Activated naive CD4-positive, alpha-beta T cell treated with anti-CD3 and anti-CD28 coated beads, Interleukin-2, amount 10 ng/mL, durations not matched to agents 7 days and 5 days (primary cell): ENCODE results near the gene JARID2.
A peak's percentile ranks its signal among the peaks of the same experiment; 100 is the strongest.

ENCODE experiments used
- CTCF ChIA-PET: fragments of 350-600 bp; sonication (Branson Sonifier 250); formaldehyde crosslinking; loops from one replicate; lab custom pipeline; 2021; ENCODE audit warnings: antibody characterized with exemption; lab: Charles Lee
- DNase-seq: peaks from one replicate; pipeline ENCODE4 v3.0.0-alpha.2; 2020
- H3K27ac Mint-ChIP-seq: one replicate; pipeline ENCODE4 v1.8.0; 2021; ENCODE audit warnings: mild to moderate bottlenecking, moderate library complexity, mixed read lengths
- H3K27me3 Mint-ChIP-seq: one replicate; pipeline ENCODE4 v1.8.0; 2021; ENCODE audit warnings: mild to moderate bottlenecking, mixed read lengths
- H3K36me3 Mint-ChIP-seq: one replicate; pipeline ENCODE4 v1.8.0; 2021; ENCODE audit warnings: mixed read lengths
- H3K4me1 Mint-ChIP-seq: one replicate; pipeline ENCODE4 v1.8.0; 2021; ENCODE audit warnings: mixed read lengths
- H3K4me3 Mint-ChIP-seq: one replicate; pipeline ENCODE4 v1.8.0; 2021; ENCODE audit warnings: mild to moderate bottlenecking, moderate library complexity, mixed read lengths
- H3K9me3 Mint-ChIP-seq: one replicate; pipeline ENCODE4 v1.8.0; 2021; ENCODE audit warnings: mixed read lengths

JARID2 gene

GRCh38 chr6:15423286-15423993 is 177.6 kb downstream of the JARID2 start:
- Mint-ChIP-seq H3K4me1 (peaks cover 78% of the 10 kb centered on the region), H3K4me3 (no peak overlapping the region), H3K9me3 (peaks cover 17% of the 10 kb centered on the region), H3K27ac (peak overlapping the region; percentile 56), H3K36me3 (peaks cover 65% of the 10 kb centered on the region), H3K27me3 (no peaks in the 10 kb centered on the region)
- CTCF ChIA-PET, result interaction anchor here (1.0 to 1.6 kb wide), 3 partner anchors 8 to 176 kb away, joined by 3 read pairs; no protein-coding TSS in a partner anchor
- no peak for DNase-seq

DNA sequence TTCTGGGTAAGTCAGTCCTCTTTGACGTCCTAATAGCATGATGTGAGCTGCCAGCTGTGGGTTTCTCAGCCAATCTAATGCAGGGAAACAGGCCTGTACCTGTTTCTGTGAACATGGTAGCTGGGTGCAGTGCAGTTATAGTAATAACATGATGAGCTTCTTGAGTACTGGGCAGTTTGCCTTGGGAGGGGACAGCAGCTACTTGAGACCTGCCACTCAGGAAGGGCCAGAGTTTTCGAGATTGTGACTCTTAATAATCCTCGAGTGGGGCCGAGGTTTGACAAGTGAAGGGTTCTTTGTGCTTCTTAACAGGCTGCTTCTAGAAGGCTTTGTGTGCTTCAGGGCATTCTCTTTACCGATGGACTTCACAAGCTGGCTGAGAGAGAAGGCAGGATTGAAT is 180.1 kb downstream of the JARID2 start:
- DNase-seq, result no peak
- Mint-ChIP-seq H3K4me1 (peaks cover 94% of the 10 kb centered on the region), H3K27me3 (no peaks in the 10 kb centered on the region), H3K36me3 (peaks cover 58% of the 10 kb centered on the region), H3K27ac (no peak overlapping the region), H3K4me3 (no peak overlapping the region), H3K9me3 (peaks cover 2% of the 10 kb centered on the region)
- CTCF ChIA-PET, result interaction anchor here (0.7 to 1.0 kb wide), 2 partner anchors 14 to 179 kb away, joined by 3 read pairs; no protein-coding TSS in a partner anchor

GRCh38 chr6:15426395-15426794 is 180.5 kb downstream of the JARID2 start:
- peaks cover 59% of the 10 kb centered on the region for H3K36me3 Mint-ChIP-seq
- H3K27ac Mint-ChIP-seq, result no peak overlapping the region
- CTCF ChIA-PET, result interaction anchor here (0.7 to 1.0 kb wide), 2 partner anchors 14 to 180 kb away, joined by 3 read pairs; no protein-coding TSS in a partner anchor
- no peak overlapping the region for H3K4me3 Mint-ChIP-seq
- H3K9me3 Mint-ChIP-seq, result no peaks in the 10 kb centered on the region
- DNase-seq, result no peak
- peaks cover 94% of the 10 kb centered on the region for H3K4me1 Mint-ChIP-seq
- H3K27me3 Mint-ChIP-seq, result no peaks in the 10 kb centered on the region

GRCh38 chr6:15426901-15427300 is 181.0 kb downstream of the JARID2 start:
- H3K27ac Mint-ChIP-seq, result no peak overlapping the region
- H3K27me3 Mint-ChIP-seq, result no peaks in the 10 kb centered on the region
- no peak overlapping the region for H3K4me3 Mint-ChIP-seq
- H3K9me3 Mint-ChIP-seq, result no peaks in the 10 kb centered on the region
- peaks cover 64% of the 10 kb centered on the region for H3K36me3 Mint-ChIP-seq
- CTCF ChIA-PET, result no interaction called here
- peaks cover 94% of the 10 kb centered on the region for H3K4me1 Mint-ChIP-seq
- DNase-seq, result no peak

DNA sequence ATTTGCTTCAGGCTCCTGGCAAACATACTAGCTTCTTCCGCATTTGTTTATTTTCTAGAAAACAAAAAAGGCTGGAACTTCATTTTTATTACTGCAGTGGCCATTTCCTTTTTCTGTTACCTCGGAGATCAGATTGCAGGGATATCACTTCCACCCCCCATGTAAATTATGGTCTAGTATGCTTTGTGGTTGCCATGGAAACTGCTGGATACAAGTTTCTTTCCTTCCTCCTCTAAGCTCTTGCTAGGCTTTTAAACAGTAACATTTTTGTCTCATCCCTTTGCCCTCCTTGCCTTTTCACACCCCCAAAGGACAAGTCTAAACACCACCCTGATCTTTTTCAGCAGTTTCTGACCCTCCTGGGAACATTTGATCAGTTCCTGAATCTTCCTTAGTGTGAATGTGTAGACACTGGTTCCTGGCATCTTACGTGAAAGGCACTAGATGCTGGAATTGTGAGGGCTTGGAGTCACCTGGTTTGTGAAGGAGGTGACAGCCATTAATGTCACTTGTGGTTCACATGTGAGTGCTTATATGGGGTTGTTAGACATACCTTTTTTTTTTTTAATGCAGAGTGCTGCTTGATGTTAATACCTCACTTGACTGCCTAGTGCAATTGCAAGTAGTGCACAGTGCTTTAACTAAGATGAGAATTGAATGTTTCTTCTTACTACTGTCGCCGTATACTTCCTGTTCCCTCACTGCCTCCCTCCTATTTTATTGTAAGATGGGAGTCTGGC is 181.6 kb downstream of the JARID2 start:
- CTCF ChIA-PET, result no interaction called here
- Mint-ChIP-seq H3K27ac (peak overlapping the region; percentile 71), H3K36me3 (peaks cover 69% of the 10 kb centered on the region), H3K27me3 (no peaks in the 10 kb centered on the region), H3K9me3 (no peaks in the 10 kb centered on the region), H3K4me3 (peak overlapping the region; percentile 9), H3K4me1 (peaks cover 94% of the 10 kb centered on the region)
- DNase-seq, result no peak

DNA sequence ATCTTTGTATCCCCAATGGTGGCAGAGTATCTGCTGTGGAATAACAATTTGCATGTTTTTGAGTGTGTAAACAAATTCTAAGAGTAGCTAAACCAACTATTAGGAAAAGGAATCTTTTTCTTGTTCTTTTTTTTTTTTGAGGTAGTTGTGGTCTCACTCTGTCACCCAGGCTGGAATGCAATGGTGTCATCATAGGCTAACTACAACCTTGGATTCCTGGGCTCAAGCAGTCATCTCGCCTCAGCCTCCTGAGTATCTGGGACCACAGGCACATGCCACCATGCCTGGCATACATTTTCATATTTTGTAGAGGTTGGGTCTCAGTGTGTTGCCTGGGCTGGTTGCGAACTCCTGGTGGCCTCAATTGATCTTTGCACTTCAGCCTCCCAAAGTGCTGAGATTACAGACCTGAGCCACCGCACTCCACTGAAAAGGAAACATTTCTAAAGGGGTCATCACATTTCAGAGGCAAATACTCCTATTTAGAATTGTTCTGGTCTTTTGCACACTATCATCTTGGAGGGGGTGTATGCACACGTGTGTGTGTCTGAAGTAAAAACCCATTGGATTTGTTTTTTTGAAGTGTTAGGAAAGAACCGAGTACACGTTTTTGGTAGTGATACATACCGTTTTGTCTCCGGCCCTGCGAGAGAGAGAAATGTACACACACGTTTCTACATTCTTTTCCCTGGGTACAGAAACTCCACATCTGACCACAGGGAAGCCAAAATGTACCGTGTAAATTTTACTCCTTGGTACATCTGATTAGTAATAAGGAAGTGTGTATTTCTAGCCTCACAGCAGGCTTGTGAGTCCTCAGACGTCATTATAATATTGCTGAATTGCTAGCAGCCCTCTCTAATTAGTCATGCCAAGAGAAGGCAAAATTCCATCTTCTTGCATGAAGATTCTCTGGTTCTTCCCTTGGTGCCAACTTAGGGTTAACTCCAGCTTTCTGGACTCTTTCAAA is 183.6 kb downstream of the JARID2 start:
- CTCF ChIA-PET, result no interaction called here
- H3K4me1 Mint-ChIP-seq, result peaks cover 96% of the 10 kb centered on the region
- peaks cover 3% of the 10 kb centered on the region for H3K9me3 Mint-ChIP-seq
- no peak overlapping the region for H3K4me3 Mint-ChIP-seq
- no peak for DNase-seq
- H3K36me3 Mint-ChIP-seq, result peaks cover 64% of the 10 kb centered on the region
- H3K27me3 Mint-ChIP-seq, result no peaks in the 10 kb centered on the region
- H3K27ac Mint-ChIP-seq, result no peak overlapping the region

GRCh38 chr6:15430186-15430585 is 184.3 kb downstream of the JARID2 start:
- Mint-ChIP-seq H3K27me3 (no peaks in the 10 kb centered on the region), H3K27ac (no peak overlapping the region), H3K36me3 (peaks cover 66% of the 10 kb centered on the region), H3K4me1 (peaks cover 97% of the 10 kb centered on the region), H3K9me3 (peaks cover 10% of the 10 kb centered on the region), H3K4me3 (no peak overlapping the region)
- CTCF ChIA-PET, result no interaction called here
- no peak for DNase-seq

DNA sequence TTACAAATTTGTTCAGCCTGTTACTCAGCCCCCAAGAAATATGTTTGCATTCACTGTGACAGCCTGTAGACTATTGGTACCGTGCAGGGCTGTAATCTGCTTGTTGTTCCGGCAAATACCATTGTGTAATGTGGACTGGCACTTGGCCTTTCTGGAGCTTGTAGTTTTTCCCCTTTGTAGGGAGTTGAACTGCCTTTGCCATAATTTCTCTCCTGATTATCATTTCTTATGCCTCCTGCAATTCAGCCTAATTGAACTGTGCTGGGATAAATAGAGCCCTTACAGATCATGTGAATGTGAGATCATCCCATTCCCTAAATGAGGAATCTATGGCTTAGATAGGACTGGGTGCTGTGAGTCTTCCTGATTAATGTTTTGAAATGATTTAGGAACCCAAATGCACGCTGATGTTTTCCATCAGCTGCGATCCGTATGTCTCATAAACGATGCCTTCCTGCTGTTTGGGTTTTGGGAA is 185.1 kb downstream of the JARID2 start:
- Mint-ChIP-seq H3K36me3 (peaks cover 66% of the 10 kb centered on the region), H3K4me1 (peaks cover 95% of the 10 kb centered on the region), H3K27me3 (no peaks in the 10 kb centered on the region), H3K27ac (no peak overlapping the region), H3K4me3 (no peak overlapping the region), H3K9me3 (peaks cover 13% of the 10 kb centered on the region)
- DNase-seq, result no peak
- CTCF ChIA-PET, result interaction anchor here (1.5 kb wide), 1 partner anchor 8 kb away, joined by 3 read pairs; no protein-coding TSS in a partner anchor

DNA sequence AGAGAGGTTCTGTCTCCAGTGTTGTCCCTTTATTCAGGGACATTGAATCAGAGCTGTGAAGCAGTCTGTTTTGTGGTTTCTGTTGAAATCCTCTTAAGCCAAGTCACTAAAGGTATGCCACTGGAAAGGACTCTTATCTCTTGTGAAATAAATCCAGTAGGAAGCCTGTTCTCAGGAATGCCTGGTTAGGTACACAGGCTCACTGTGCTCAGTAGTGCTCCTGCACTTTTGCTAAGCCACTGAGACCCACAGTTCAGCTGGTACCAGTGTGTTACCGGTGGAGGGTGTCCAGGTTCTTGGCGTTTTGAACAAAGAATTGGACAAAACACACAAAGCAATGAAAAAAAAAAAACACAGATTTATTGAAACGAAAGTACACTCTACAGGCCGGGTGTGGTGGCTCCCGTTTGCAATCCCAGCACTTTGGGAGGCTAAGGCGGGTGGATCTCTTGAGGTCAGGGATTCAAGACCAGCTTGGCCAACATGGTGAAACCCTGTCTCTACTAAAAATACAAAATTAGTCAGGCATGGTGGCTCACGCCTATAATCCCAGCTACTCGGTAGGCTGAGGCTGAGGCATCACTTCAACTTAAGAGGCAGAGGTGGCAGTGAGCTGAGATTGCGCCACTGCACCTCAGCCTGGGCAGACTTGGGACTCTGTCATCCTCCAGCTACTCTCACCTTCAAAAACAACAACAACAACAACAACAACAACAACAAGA is 186.1 kb downstream of the JARID2 start:
- DNase-seq, result no peak
- Mint-ChIP-seq H3K36me3 (peaks cover 69% of the 10 kb centered on the region), H3K27ac (peak overlapping the region; percentile 89), H3K4me1 (peaks cover 95% of the 10 kb centered on the region), H3K27me3 (no peaks in the 10 kb centered on the region), H3K9me3 (peaks cover 18% of the 10 kb centered on the region), H3K4me3 (no peak overlapping the region)
- CTCF ChIA-PET, result interaction anchor here (1.5 kb wide), 1 partner anchor 9 kb away, joined by 3 read pairs; no protein-coding TSS in a partner anchor

DNA sequence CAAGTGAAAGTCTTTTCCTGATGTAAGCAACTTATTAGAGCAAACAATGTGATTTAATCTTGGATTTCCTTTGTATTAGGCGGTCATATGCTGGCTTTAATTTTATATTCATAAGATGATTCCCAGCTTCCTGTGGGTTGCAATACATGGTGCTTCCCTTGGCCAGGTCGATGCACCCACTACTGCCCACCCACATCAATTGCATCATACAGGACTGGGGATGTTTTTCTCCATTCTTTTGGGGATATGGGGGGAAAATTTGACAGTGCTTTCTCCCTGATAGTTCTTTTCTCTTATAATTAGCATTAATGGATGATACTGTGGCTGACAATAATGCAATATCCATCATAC is 187.6 kb downstream of the JARID2 start:
- H3K9me3 Mint-ChIP-seq, result peaks cover 18% of the 10 kb centered on the region
- peak overlapping the region; percentile 89 for H3K27ac Mint-ChIP-seq
- peak overlapping the region; percentile 44 for H3K4me3 Mint-ChIP-seq
- peaks cover 96% of the 10 kb centered on the region for H3K4me1 Mint-ChIP-seq
- H3K27me3 Mint-ChIP-seq, result no peaks in the 10 kb centered on the region
- CTCF ChIA-PET, result interaction anchor here (0.6 to 1.7 kb wide), 2 partner anchors 22 to 183 kb away, joined by 3 to 4 read pairs; no protein-coding TSS in a partner anchor
- peaks cover 69% of the 10 kb centered on the region for H3K36me3 Mint-ChIP-seq
- no peak for DNase-seq

DNA sequence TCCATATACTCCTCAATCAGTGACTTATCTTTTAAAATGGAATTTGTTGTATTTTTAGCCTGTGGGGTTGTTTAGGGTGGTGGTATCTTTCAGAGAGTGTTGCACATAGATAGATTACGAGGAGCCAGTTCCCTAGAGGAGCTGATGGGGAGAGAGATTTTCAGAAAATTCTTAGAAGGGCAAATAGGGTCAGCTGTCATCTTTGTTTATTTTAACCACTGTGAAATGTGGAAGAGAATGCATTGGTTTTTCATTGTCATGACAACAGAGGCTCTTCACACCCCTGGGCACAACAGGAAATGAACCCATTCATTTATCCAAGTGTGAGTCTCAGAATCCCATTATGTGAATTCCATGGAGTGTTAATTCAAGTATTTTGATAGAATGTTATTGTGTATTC is 188.4 kb downstream of the JARID2 start:
- CTCF ChIA-PET, result interaction anchor here (1.4 to 1.7 kb wide), 2 partner anchors 12 to 23 kb away, joined by 3 to 4 read pairs; no protein-coding TSS in a partner anchor
- Mint-ChIP-seq H3K9me3 (peaks cover 18% of the 10 kb centered on the region), H3K36me3 (peaks cover 63% of the 10 kb centered on the region), H3K4me1 (peaks cover 96% of the 10 kb centered on the region), H3K4me3 (peak overlapping the region; percentile 48), H3K27ac (peak overlapping the region; percentile 92), H3K27me3 (no peaks in the 10 kb centered on the region)
- no peak for DNase-seq

DNA sequence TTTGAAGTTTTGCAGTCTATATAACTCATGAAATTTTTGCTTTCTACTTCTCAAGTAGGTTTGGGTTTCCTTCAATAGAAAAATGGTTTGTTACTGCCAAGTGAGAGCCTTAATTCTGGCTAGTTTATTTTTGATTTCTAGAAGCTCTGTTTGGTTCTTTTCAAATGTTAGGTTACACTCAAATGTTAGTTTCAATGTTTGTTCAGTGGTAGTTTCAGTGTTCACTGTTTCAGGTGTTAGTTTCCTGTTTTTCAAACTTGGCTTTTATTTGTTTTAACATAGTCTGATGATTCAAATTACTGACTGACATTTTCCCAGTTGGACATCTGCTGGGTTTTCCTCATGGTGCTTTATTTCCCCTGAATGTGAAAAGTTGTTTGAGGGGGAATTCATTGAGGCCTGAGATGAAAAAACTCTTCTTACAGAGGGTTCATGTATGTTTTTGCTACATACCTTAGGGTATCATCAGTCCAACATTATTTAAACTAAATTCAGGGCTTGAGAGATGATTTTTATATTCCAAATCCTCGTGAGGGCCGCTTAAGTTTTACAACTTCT is 189.0 kb downstream of the JARID2 start:
- no peak for DNase-seq
- CTCF ChIA-PET, result interaction anchor here (1.4 to 1.7 kb wide), 2 partner anchors 12 to 23 kb away, joined by 3 to 4 read pairs; no protein-coding TSS in a partner anchor
- no peaks in the 10 kb centered on the region for H3K27me3 Mint-ChIP-seq
- H3K36me3 Mint-ChIP-seq, result peaks cover 61% of the 10 kb centered on the region
- H3K9me3 Mint-ChIP-seq, result peaks cover 18% of the 10 kb centered on the region
- H3K4me1 Mint-ChIP-seq, result peaks cover 98% of the 10 kb centered on the region
- peak overlapping the region; percentile 92 for H3K27ac Mint-ChIP-seq
- peak overlapping the region; percentile 48 for H3K4me3 Mint-ChIP-seq

DNA sequence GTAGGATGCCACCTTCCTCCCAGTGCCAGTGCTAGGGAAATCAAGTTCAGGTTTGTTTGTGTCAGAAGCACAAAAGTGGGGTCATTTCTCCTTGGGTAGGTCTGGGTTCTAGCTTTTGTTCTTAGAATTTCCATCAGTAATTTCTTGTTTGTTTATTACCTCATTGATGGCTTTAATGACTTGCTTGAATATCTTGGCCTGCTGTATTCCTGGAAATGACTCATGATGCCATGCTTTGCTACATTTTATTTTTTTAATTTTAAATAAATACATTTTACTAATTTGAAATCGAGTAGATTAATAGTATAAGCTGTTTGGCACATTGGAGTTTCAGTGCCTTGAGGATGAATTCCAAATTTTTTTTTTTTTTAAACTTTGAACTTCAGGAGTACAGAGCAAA is 189.6 kb downstream of the JARID2 start:
- H3K27ac Mint-ChIP-seq, result peak overlapping the region; percentile 92

More for the DNA sequence above, 189.6 kb downstream of the JARID2 start:
- Mint-ChIP-seq H3K9me3 (peaks cover 18% of the 10 kb centered on the region), H3K36me3 (peaks cover 61% of the 10 kb centered on the region), H3K4me3 (no peak overlapping the region), H3K4me1 (peaks cover 98% of the 10 kb centered on the region), H3K27me3 (no peaks in the 10 kb centered on the region)
- DNase-seq, result no peak
- CTCF ChIA-PET, result interaction anchor here (1.2 kb wide), 1 partner anchor 13 kb away, joined by 4 read pairs; no protein-coding TSS in a partner anchor
